H1 (cell line): ENCODE data around the gene BCAS3. TPM values are rescaled to one million over a fixed set of nuclear protein-coding genes. Genes with fewer than 3 reads are reported as not detected.

Experiments
- CTCF ChIA-PET: fragments of 300-600 bp; sonication (Branson Sonifier 250); formaldehyde crosslinking; loops from one replicate; lab custom pipeline; 2021; ENCODE audit not compliant: partially characterized antibody; lab: Charles Lee
- POLR2A ChIA-PET: fragments of 300-600 bp; sonication (Branson Sonifier 250); formaldehyde crosslinking; loops from one replicate; lab custom pipeline; 2021; ENCODE audit warnings: inconsistent platforms; ENCODE audit not compliant: partially characterized antibody; lab: Charles Lee
- DNase-seq, 2 experiments: peaks; one replicate each; pipeline versions ENCODE4 v3.0.0 to v3.0.0-alpha.2; 2010 to 2022; ENCODE audit warnings: low spot score in 2 of 2, low read depth in 1 of 2, mixed read lengths in 1 of 2
- FAIRE-seq: peaks from 2 replicates; lab custom pipeline; 2011; peaks lifted over from hg19 to GRCh38; lab: Jason Lieb, UNC
- H2AFZ ChIP-seq: 2 replicates; pipeline ENCODE4 v1.8.1; 2012; ENCODE audit warnings: low read length, inconsistent platforms
- H2AK5ac ChIP-seq: 2 replicates; pipeline ENCODE4 v1.6.1; 2013; ENCODE audit warnings: low read depth, low read length
- H2BK120ac ChIP-seq: replicated peaks from 2 replicates; pipeline ENCODE3; 2013; ENCODE audit warnings: low read depth, low read length, inconsistent platforms
- H2BK12ac ChIP-seq: 2 replicates; pipeline ENCODE4 v1.6.1; 2013; ENCODE audit warnings: low read depth, low read length
- H2BK15ac ChIP-seq: 2 replicates; pipeline ENCODE4 v1.6.1; 2013; ENCODE audit warnings: low read length
- H2BK20ac ChIP-seq: 2 replicates; pipeline ENCODE4 v1.6.1; 2013; ENCODE audit warnings: low read length
- H2BK5ac ChIP-seq: 2 replicates; pipeline ENCODE4 v1.6.1; 2013; ENCODE audit warnings: low read depth, low read length
- H3K14ac ChIP-seq: 2 replicates; pipeline ENCODE4 v1.6.1; 2013; ENCODE audit warnings: inconsistent platforms; ENCODE audit not compliant: insufficient read length
- H3K18ac ChIP-seq: 2 replicates; pipeline ENCODE4 v1.6.1; 2013; ENCODE audit warnings: low read length; ENCODE audit errors: extremely low read depth
- H3K23ac ChIP-seq: 2 replicates; pipeline ENCODE4 v1.6.1; 2013; ENCODE audit warnings: inconsistent platforms; ENCODE audit not compliant: insufficient read length
- H3K23me2 ChIP-seq: 2 replicates; pipeline ENCODE4 v1.6.1; 2013; ENCODE audit warnings: low read depth, low read length
- H3K27ac ChIP-seq: 2 replicates; pipeline ENCODE4 v1.6.1; 2011; ENCODE audit warnings: low read depth, low read length, inconsistent platforms
- H3K27me3 ChIP-seq, 4 experiments: replicated peaks in 1 of 4; 1 replicate in 1 of 4; 2 replicates in 3 of 4; pipeline versions ENCODE4 v1.6.1 to v1.8.1; 2011 to 2013; ENCODE audit warnings: low read length in 3 of 4, mild to moderate bottlenecking in 3 of 4, inconsistent platforms in 2 of 4, mixed read lengths in 2 of 4, moderate library complexity in 1 of 4; ENCODE audit not compliant: control insufficient read depth in 3 of 4, insufficient read depth in 3 of 4; ENCODE audit errors: extremely low read depth in 1 of 4
- H3K36me3 ChIP-seq, 4 experiments: 2 replicates each; pipeline versions ENCODE4 v1.6.1 to v1.8.1; 2011 to 2013; ENCODE audit warnings: mild to moderate bottlenecking in 4 of 4, low read length in 3 of 4, moderate library complexity in 2 of 4, control low read depth in 1 of 4, inconsistent platforms in 1 of 4; ENCODE audit not compliant: insufficient read depth in 4 of 4, control insufficient read depth in 2 of 4
- H3K4ac ChIP-seq: replicated peaks from 2 replicates; pipeline ENCODE3; 2013; ENCODE audit warnings: low read length, low read depth, mixed read lengths, inconsistent platforms; ENCODE audit not compliant: insufficient read length
- H3K4me1 ChIP-seq, 4 experiments: replicated peaks in 1 of 4; 1 replicate in 1 of 4; 2 replicates in 3 of 4; pipeline versions ENCODE4 v1.6.1 to v1.8.1; 2011 to 2013; ENCODE audit warnings: low read length in 3 of 4, inconsistent platforms in 2 of 4, mixed read lengths in 1 of 4; ENCODE audit not compliant: insufficient read depth in 4 of 4, control insufficient read depth in 3 of 4
- H3K4me2 ChIP-seq, 2 experiments: 2 replicates each; pipeline versions ENCODE4 v1.6.1 to v1.8.1; 2011 to 2013; ENCODE audit warnings: low read depth in 2 of 2, low read length in 2 of 2, control low read depth in 1 of 2, inconsistent platforms in 1 of 2, mild to moderate bottlenecking in 1 of 2; ENCODE audit not compliant: insufficient read depth in 1 of 2
- H3K4me3 ChIP-seq, 4 experiments: fragments of 200-600, 300-600 bp in 1 of 4; sonication (generic), shearing (Covaris generic), sonication (Bioruptor Twin) in 1 of 4; 2 replicates each; pipeline versions ENCODE4 v1.5.1 to v1.8.1; 2011 to 2016; ENCODE audit warnings: low read length in 4 of 4, low read depth in 3 of 4, control low read depth in 2 of 4, inconsistent platforms in 2 of 4, mild to moderate bottlenecking in 2 of 4, mixed read lengths in 1 of 4, moderate library complexity in 1 of 4; ENCODE audit not compliant: insufficient read depth in 2 of 4; ENCODE audit errors: extremely low read depth in 1 of 4
- H3K56ac ChIP-seq: replicated peaks from 2 replicates; pipeline ENCODE3; 2013; ENCODE audit warnings: low read depth, mild to moderate bottlenecking, mixed read lengths, low read length, inconsistent platforms; ENCODE audit not compliant: insufficient read length
- H3K79me1 ChIP-seq: 2 replicates; pipeline ENCODE4 v1.6.1; 2013; ENCODE audit warnings: low read depth, low read length, control low read depth
- H3K79me2 ChIP-seq, 2 experiments: 2 replicates each; pipeline versions ENCODE4 v1.6.1 to v1.8.1; 2012 to 2013; ENCODE audit warnings: low read length in 2 of 2, mild to moderate bottlenecking in 2 of 2, inconsistent platforms in 1 of 2; ENCODE audit not compliant: insufficient read depth in 2 of 2, control insufficient read depth in 1 of 2
- H3K9ac ChIP-seq, 4 experiments: replicated peaks in 1 of 4; 1 replicate in 1 of 4; 2 replicates in 3 of 4; pipeline versions ENCODE4 v1.6.1 to v1.8.1; 2011 to 2013; ENCODE audit warnings: low read depth in 3 of 4, low read length in 3 of 4, control low read depth in 2 of 4, mild to moderate bottlenecking in 2 of 4, moderate library complexity in 2 of 4, inconsistent platforms in 1 of 4; ENCODE audit errors: extremely low read depth in 1 of 4
- H3K9me3 ChIP-seq, 2 experiments: 2 replicates each; pipeline versions ENCODE4 v1.6.1 to v1.8.1; 2012 to 2013; ENCODE audit warnings: mild to moderate bottlenecking in 2 of 2, moderate library complexity in 2 of 2, control low read depth in 1 of 2, inconsistent platforms in 1 of 2, low read depth in 1 of 2, low read length in 1 of 2, mixed read lengths in 1 of 2; ENCODE audit not compliant: insufficient read depth in 2 of 2
- H4K20me1 ChIP-seq, 2 experiments: replicated peaks in 1 of 2; 2 replicates each; pipeline versions ENCODE3 to v1.8.1; 2011 to 2013; ENCODE audit warnings: inconsistent platforms in 2 of 2, low read length in 2 of 2, mild to moderate bottlenecking in 1 of 2; ENCODE audit not compliant: insufficient read depth in 2 of 2, control insufficient read depth in 1 of 2
- H4K5ac ChIP-seq: 2 replicates; pipeline ENCODE4 v1.6.1; 2013; ENCODE audit warnings: low read length, low read depth, mixed read lengths, inconsistent platforms; ENCODE audit not compliant: insufficient read length
- H4K8ac ChIP-seq: 2 replicates; pipeline ENCODE4 v1.8.0; 2013; ENCODE audit warnings: mild to moderate bottlenecking, moderate library complexity, low read length, inconsistent platforms; ENCODE audit not compliant: insufficient read depth; ENCODE audit errors: extremely low read depth
- H4K91ac ChIP-seq: replicated peaks from 2 replicates; pipeline ENCODE3; 2013; ENCODE audit warnings: low read length, mixed read lengths, inconsistent platforms; ENCODE audit not compliant: insufficient read length
- CTBP2 ChIP-seq: IDR thresholded peaks from 2 replicates; pipeline ENCODE4 v1.7.0; 2011; ENCODE audit warnings: borderline replicate concordance, mild to moderate bottlenecking, moderate library complexity, mixed read lengths, low read length; ENCODE audit not compliant: insufficient read depth, insufficient read length
- YY1 ChIP-seq: IDR thresholded peaks from 2 replicates; pipeline ENCODE4 v1.6.1; 2011; ENCODE audit warnings: low read depth, mild to moderate bottlenecking, low read length
- WGBS, 2 experiments: shearing (Covaris generic) in 1 of 2; methylation state at CpG; one replicate each; pipeline versions ENCODE4 v1.1.6 to v1.1.7; 2013 to 2015; ENCODE audit warnings: low lambda C conversion rate in 2 of 2, mixed read lengths in 2 of 2, inconsistent platforms in 1 of 2, low coverage in 1 of 2, missing lambda C conversion rate in 1 of 2; ENCODE audit not compliant: insufficient replicate concordance in 2 of 2, insufficient coverage in 1 of 2, insufficient read length in 1 of 2; ENCODE audit errors: extremely low coverage in 1 of 2, missing lambda C conversion rate in 1 of 2; 5-methylcytosine and 5-hydroxymethylcytosine counted together
- polyA plus RNA-seq, 7 experiments: library from polyadenylated mRNA; depleted of rRNA in 3 of 7; stranded (reverse) in 5 of 7; unstranded in 2 of 7; fragments of >200 nt in 5 of 7; fragments of 200-250 nt in 2 of 7; gene quantifications; 1 replicate in 5 of 7; 2 replicates in 1 of 7; 4 replicates in 1 of 7; pipeline versions ENCODE4 v1.2.1 to v1.2.3, GENCODE V29; 2011 to 2013; ENCODE audit warnings: missing spikeins in 2 of 7, mixed read lengths in 2 of 7
- total RNA-seq: library from RNA; stranded (reverse); fragmentation: NEBNext Ultra II Directional; extraction: Animal tissue kit (Norgen Biotek cat#: 25700); gene quantifications from 2 replicates; pipeline ENCODE4 v1.2.1, GENCODE V29; 2021
- TF ChIP-seq, protein P1 (sequence below): IDR thresholded peaks from 2 replicates; pipeline ENCODE4 v1.6.1; 2012; ENCODE audit warnings: inconsistent platforms
- TF ChIP-seq, protein P2 (sequence below): IDR thresholded peaks from 2 replicates; pipeline ENCODE4 v1.6.1; 2011; ENCODE audit warnings: low read length, improper control_type of control experiment

BCAS3 gene
- total and polyA plus RNA-seq, 2 of the 8 experiments (the other 6 are each of a cell fraction or from before 2014, with no cell fraction given) = 9.9 to 13.3 TPM

DNA sequence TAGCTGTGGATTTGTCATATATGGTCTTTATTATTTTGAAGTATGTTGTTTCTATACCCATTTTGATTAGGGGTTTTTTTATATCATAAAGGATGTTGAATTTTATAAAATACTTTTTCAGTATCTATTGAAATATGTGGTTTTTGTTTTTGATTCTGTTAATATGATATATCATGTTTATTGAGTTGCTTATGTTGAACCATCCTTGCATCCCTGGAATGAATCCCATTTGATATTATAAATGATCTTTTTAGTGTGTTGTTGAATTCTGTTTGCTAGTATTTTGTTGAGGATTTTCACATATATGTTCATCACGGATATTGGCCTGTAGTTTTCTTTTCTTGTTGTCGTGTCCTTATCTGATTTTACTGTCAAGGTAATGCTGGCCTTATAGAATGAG lies 286.5 kb downstream of the BCAS3 start:
- no peak overlapping the region for H3K4me2 ChIP-seq
- CTCF ChIA-PET = no interaction called here
- no peak for FAIRE-seq
- H3K9me3 ChIP-seq = no peaks in the 10 kb centered on the region
- no peaks in the 10 kb centered on the region for H4K20me1 ChIP-seq
- no peak overlapping the region for H3K27ac ChIP-seq
- no peak overlapping the region for H2AFZ ChIP-seq
- no peaks in the 10 kb centered on the region; a peak in 1 of 7 replicates for H3K4me1 ChIP-seq
- H2BK120ac ChIP-seq = no peak overlapping the region
- 90% methylated on average over 2 of the region's 2 CpGs; no CpG with 5 or more reads in 1 of the 2 experiments for WGBS, 2 experiments
- H2BK5ac ChIP-seq = no peak overlapping the region
- H3K56ac ChIP-seq = no peak overlapping the region
- no peak overlapping the region for H3K9ac ChIP-seq
- no peak overlapping the region for H2BK20ac ChIP-seq
- H4K8ac ChIP-seq = no peak overlapping the region
- H3K79me1 ChIP-seq = 0 out of 2 replicates have a peak, but pooled peaks cover 2% of the 10 kb centered on the region
- DNase-seq = no peak
- no peaks in the 10 kb centered on the region for H3K23me2 ChIP-seq
- no peak overlapping the region for H2BK12ac ChIP-seq
- H3K79me2 ChIP-seq = no peaks in the 10 kb centered on the region
- no peak overlapping the region for H3K4ac ChIP-seq
- no peaks in the 10 kb centered on the region for H3K27me3 ChIP-seq
- no peak overlapping the region for H4K5ac ChIP-seq
- TF ChIP-seq, protein P1, sequence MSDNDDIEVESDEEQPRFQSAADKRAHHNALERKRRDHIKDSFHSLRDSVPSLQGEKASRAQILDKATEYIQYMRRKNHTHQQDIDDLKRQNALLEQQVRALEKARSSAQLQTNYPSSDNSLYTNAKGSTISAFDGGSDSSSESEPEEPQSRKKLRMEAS = no peak
- TF ChIP-seq YY1 (no peak), CTBP2 (no peak)
- TF ChIP-seq, protein P2, sequence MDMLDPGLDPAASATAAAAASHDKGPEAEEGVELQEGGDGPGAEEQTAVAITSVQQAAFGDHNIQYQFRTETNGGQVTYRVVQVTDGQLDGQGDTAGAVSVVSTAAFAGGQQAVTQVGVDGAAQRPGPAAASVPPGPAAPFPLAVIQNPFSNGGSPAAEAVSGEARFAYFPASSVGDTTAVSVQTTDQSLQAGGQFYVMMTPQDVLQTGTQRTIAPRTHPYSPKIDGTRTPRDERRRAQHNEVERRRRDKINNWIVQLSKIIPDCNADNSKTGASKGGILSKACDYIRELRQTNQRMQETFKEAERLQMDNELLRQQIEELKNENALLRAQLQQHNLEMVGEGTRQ = no peak
- H3K23ac ChIP-seq = no peak overlapping the region
- no peak overlapping the region for H3K14ac ChIP-seq
- H2AK5ac ChIP-seq = no peak overlapping the region
- POLR2A ChIA-PET = interaction anchor here (0.6 kb wide), 1 partner anchor 222 kb away, joined by 3 read pairs; no protein-coding TSS in a partner anchor
- no peak overlapping the region for H3K4me3 ChIP-seq
- H2BK15ac ChIP-seq = no peak overlapping the region
- no peak overlapping the region for H4K91ac ChIP-seq
- H3K36me3 ChIP-seq = peaks cover 0 to 6% (median 0%) of the 10 kb centered on the region in 4 experiments; a peak in 2 of 8 replicates
- no peak overlapping the region for H3K18ac ChIP-seq
